Measurements from ENCODE around the gene NHLRC4.

- TF ChIP-seq CTCF (optimal IDR thresholded peaks at IDR 0.05 in 1 of 3, IDR thresholded peaks at IDR 0.05 in 1 of 3, conservative IDR thresholded peaks at IDR 0.05 in 1 of 3; ENCODE audit: extremely low read depth in 1 of 3, insufficient read depth in 2 of 3, low read length in 3 of 3) (no peak), EZH2 (IDR thresholded peaks at IDR 0.05; ENCODE audit: low read length) (no peak)
These were observed 28.3 kb downstream of the NHLRC4 start for GRCh38 chr16:595094-595528.
